Motor neuron (in vitro differentiated cells): Measurements from ENCODE around the gene PRIM2. TPM values are rescaled to one million over a fixed set of nuclear protein-coding genes. Genes with fewer than 3 reads are reported as not detected.
"Not testable (repeated sequence)": the region's sequence is repeated elsewhere in the genome, so short reads cannot be mapped to it uniquely, and the experiment has no call there.

Experiments
- ATAC-seq, 8 experiments: fragments of 200-7000 bp; cut with Tn5 transposase; replicated peaks in 6 of 8; 2 replicates each; pipeline ENCODE4 v1.8.0; 2021; ENCODE audit warnings: mild to moderate bottlenecking in 8 of 8, moderate library complexity in 8 of 8
- H3K27ac ChIP-seq, 2 donors: fragments of 250-450 bp; sonication (Bioruptor Pico); 2 replicates each; pipeline ENCODE4 v1.9.0; 2021; ENCODE audit warnings: antibody characterized with exemption in 2 of 2, mild to moderate bottlenecking in 2 of 2, moderate library complexity in 1 of 2
- H3K4me1 ChIP-seq, 2 donors: fragments of 250-450 bp; sonication (Bioruptor Pico); replicated peaks in 1 of 2; 2 replicates each; pipeline ENCODE4 v1.6.1; 2021; ENCODE audit warnings: antibody characterized with exemption in 2 of 2, mild to moderate bottlenecking in 2 of 2, moderate library complexity in 1 of 2
- H3K4me3 ChIP-seq, 5 donors: fragments of 250-450 bp; sonication (Bioruptor Pico); 2 replicates each; pipeline ENCODE4 v1.9.0; 2021; ENCODE audit warnings: antibody characterized with exemption in 5 of 5, mild to moderate bottlenecking in 5 of 5, moderate library complexity in 4 of 5
- WGBS, 10 experiments: fragments of 450-650 bp; shearing (Covaris generic); methylation state at CpG; one replicate each; pipeline ENCODE4 v1.0.0; 2022; 5-methylcytosine and 5-hydroxymethylcytosine counted together
- in situ Hi-C, 9 experiments: fragments of 400-800 bp; cut with MboI; loops; one replicate each; pipeline ENCODE4 v1.15.0; 2021; ENCODE audit warnings: low sequenced_read_pairs in 9 of 9, low pct_unique_long_range_greater_than_20kb in 2 of 9; ENCODE audit not compliant: unreplicated experiment in 9 of 9
- total RNA-seq, 8 experiments: library from RNA; unstranded; fragments of 300-600 nt; gene quantifications; 2 replicates each; pipeline versions ENCODE4 v1.2.3 to v1.2.4, GENCODE V29; 2022

Gene PRIM2
- total RNA-seq, 8 experiments from 2014 or later: 4.4 to 28.3 (median 9.2) TPM

DNA sequence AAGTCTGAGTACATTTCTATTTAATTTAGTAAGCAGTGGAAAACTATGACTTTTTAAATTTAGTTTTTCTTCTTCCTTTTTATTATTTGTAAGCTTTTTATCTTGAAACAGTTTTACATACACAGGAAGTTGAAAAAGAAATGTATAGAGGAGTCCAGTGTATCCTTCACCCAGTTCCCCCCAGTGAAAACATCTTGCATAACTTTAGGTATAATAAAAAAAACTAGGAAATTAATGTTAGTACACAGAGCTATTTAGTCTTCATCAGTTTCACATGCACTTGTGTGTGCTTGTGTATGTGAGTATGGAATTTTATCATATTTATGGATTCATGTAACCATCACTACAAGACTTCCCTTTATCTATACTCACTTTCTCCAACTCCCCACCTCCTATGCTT lies 162.8 kb downstream of the PRIM2 start:
- H3K4me1 ChIP-seq, in situ Hi-C loops: not testable (repeated sequence)

DNA sequence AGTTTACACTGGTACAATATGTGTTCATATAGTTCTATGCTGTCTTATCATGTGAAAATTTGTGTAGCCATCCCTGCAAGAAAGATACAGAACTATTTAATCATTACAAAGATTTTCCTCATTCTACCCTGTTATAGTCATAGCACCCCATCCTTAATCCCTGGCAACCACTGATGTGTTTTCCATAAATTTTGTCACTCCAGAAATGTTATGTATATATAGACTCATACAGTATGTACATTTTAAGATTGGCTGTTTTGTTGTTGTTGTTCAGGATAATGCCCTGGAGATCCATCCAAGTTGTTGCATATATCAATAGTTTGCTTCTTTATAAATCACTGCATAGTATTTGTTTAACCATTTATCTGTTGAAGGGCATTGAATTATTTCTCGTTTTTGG lies 163.7 kb downstream of the PRIM2 start:
- H3K27ac ChIP-seq, in situ Hi-C loops, H3K4me3 ChIP-seq, H3K4me1 ChIP-seq: not testable (repeated sequence)
- peak in 3 of 8 experiments; percentile 56 to 68 (median 64) for ATAC-seq
- WGBS, 10 experiments: 83 to 86% (median 86%) methylated on average over 1 of the region's 1 CpG; no CpG with 5 or more reads in 7 of the 10 experiments

More for the DNA sequence above, 162.8 kb downstream of the PRIM2 start:
- ATAC-seq, H3K27ac ChIP-seq, H3K4me3 ChIP-seq: not testable (repeated sequence)

DNA sequence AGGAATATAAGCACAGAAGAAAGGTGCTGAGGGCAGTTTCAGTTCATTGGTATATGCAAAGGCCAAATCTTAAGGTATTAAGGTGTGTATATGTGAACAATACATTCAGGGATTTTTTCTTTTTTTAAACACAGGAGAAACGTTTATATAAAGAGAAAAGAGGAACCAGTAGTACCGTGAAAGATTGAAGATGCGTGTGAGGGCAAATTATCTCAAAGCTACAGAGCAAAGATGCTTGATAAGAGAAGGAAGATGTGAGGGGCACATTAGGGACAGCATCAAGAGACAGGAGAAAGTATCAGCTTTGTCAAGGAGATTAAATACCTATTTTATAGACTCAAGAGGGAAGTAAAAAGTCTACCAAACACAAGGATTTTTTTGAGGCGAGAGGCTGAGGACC lies 165.0 kb downstream of the PRIM2 start:
- WGBS, 10 experiments: 66 to 100% (median 91%) methylated on average over 2 to 4 of the region's 4 CpGs; no CpG with 5 or more reads in 2 of the 10 experiments
- H3K27ac ChIP-seq, H3K4me3 ChIP-seq, ATAC-seq, in situ Hi-C loops, H3K4me1 ChIP-seq: not testable (repeated sequence)

GRCh38 chr6:57486494-57487081 lies 169.2 kb downstream of the PRIM2 start:
- ATAC-seq, H3K4me1 ChIP-seq, in situ Hi-C loops, H3K27ac ChIP-seq, H3K4me3 ChIP-seq: not testable (repeated sequence)
- WGBS, 10 experiments: 80 to 100% (median 100%) methylated on average over 2 to 3 of the region's 4 CpGs; no CpG with 5 or more reads in 6 of the 10 experiments

GRCh38 chr6:57488551-57488950 lies 171.1 kb downstream of the PRIM2 start:
- H3K27ac ChIP-seq, in situ Hi-C loops, H3K4me3 ChIP-seq, H3K4me1 ChIP-seq: not testable (repeated sequence)
- 60% methylated on average over 2 of the region's 3 CpGs; no CpG with 5 or more reads in 9 of the 10 experiments for WGBS, 10 experiments
- ATAC-seq: peak in 1 of 8 experiments; percentile 39

DNA sequence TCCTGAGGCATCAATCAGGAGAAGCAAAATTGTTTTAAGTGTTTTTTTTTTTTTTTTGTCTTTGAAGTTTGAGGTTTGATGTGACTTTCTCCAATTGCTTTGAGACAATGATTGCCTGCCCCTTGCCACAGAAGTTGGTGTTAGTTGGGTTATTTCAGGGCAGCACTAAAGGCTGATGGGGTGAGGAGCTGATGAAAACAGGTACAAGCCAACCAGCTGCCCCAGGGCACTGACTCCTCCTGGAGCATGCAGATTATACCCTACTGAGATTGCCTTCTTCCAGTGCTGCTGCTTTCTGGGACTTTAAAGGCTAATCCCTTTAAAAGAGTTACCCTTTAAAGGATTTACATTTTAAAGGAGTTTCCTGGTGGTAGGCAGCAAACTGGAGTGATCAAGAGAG lies 172.5 kb downstream of the PRIM2 start:
- H3K4me1 ChIP-seq, H3K27ac ChIP-seq, in situ Hi-C loops, ATAC-seq, H3K4me3 ChIP-seq: not testable (repeated sequence)

DNA sequence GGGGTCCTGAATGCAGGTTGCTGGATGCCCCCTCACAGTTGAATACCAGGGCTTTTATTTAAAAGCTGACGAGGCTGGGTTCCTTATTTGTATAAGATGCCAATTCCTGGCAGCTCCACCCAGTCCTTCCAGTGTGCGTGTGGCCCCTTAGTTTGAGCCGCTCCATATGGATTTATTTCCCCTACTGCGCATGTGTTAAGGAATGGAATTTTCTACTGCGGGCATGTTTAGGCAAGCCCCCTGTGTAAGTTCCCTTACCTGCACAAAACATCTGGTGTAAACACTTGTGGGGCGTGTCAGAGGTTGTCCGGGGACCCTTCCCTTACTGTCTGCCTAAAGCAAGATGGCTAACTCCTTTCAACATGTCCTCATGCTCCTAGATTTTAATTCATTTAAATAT lies 174.4 kb downstream of the PRIM2 start:
- H3K4me3 ChIP-seq, H3K27ac ChIP-seq, H3K4me1 ChIP-seq, in situ Hi-C loops: not testable (repeated sequence)
- no CpG with 5 or more reads among the region's 7 CpGs for WGBS, 10 experiments
- peak in 2 of 8 experiments; percentile 65 to 81 for ATAC-seq

DNA sequence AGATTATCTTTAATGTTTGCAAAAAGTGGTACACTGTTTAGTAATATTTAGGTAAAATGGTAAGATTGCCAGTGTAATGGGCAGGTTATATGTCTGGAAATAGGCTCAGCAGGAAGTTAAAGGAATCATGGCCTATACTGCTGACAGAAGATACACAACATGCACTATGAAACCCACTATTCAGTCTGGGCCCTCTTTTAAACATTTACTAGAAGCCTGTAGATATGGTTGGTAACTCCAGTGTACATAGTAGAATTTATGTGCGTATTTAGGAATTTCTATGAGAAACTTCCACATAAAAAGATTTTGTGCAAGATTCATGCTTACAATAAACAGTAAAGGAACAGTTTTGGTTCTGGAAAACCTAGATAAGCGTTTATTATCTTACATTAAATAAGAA lies 178.8 kb downstream of the PRIM2 start:
- 86 to 100% (median 100%) methylated on average over 1 to 2 of the region's 2 CpGs; no CpG with 5 or more reads in 1 of the 10 experiments for WGBS, 10 experiments

GRCh38 chr6:57500368-57501021 lies 183.1 kb downstream of the PRIM2 start:
- WGBS, 10 experiments: 0 to 67% (median 39%) methylated on average over 1 to 3 of the region's 4 CpGs; no CpG with 5 or more reads in 4 of the 10 experiments
- H3K4me1 ChIP-seq, in situ Hi-C loops, H3K4me3 ChIP-seq, H3K27ac ChIP-seq: not testable (repeated sequence)
- peak in 2 of 8 experiments; percentile 28 to 50 for ATAC-seq

More for the DNA sequence above, 178.8 kb downstream of the PRIM2 start:
- H3K4me1 ChIP-seq, in situ Hi-C loops, H3K27ac ChIP-seq, ATAC-seq, H3K4me3 ChIP-seq: not testable (repeated sequence)

- ATAC-seq: peak in 3 of 8 experiments; percentile 66 to 80 (median 77)
- WGBS, 10 experiments: 53 to 100% (median 100%) methylated on average over 1 to 7 of the region's 10 CpGs; no CpG with 5 or more reads in 3 of the 10 experiments
- H3K4me1 ChIP-seq, H3K27ac ChIP-seq, H3K4me3 ChIP-seq, in situ Hi-C loops: not testable (repeated sequence)
Measured at GRCh38 chr6:57502387-57502786, 185.0 kb downstream of the PRIM2 start.

DNA sequence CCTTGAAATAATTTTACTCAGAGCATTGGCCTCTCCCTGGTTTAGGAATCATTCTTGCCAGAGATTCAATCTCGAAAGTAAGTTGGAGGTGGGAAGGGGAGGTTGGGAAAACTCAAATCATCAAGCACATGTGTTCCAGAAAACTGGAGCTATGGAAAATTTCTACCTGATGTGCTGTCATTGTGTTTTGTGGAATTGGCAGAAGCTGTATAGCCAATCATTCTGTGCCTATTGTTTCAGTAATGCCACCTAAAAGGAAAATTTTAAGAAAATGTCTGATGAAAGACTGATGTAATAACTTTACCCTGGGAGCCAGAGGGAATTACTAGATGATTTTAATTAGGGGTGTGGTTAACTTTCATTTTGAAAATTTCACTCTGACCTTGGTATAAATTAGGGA lies 187.8 kb downstream of the PRIM2 start:
- 17 to 100% (median 80%) methylated on average over 1 of the region's 1 CpG; no CpG with 5 or more reads in 5 of the 10 experiments for WGBS, 10 experiments
- peak in 1 of 8 experiments; percentile 11 for ATAC-seq
- not testable (repeated sequence) for H3K27ac ChIP-seq

GRCh38 chr6:57510390-57510789 lies 193.0 kb downstream of the PRIM2 start:
- 93 to 100% (median 100%) methylated on average over 1 to 3 of the region's 4 CpGs; no CpG with 5 or more reads in 6 of the 10 experiments for WGBS, 10 experiments

More for the DNA sequence above, 187.8 kb downstream of the PRIM2 start:
- H3K4me1 ChIP-seq, in situ Hi-C loops, H3K4me3 ChIP-seq: not testable (repeated sequence)

GRCh38 chr6:57515171-57515570 lies 197.7 kb downstream of the PRIM2 start:
- in situ Hi-C loops, H3K4me3 ChIP-seq, H3K27ac ChIP-seq, H3K4me1 ChIP-seq, ATAC-seq: not testable (repeated sequence)
- WGBS, 10 experiments: no CpG with 5 or more reads among the region's 1 CpG

More at GRCh38 chr6:57510390-57510789, 193.0 kb downstream of the PRIM2 start:
- H3K27ac ChIP-seq, H3K4me3 ChIP-seq, in situ Hi-C loops, H3K4me1 ChIP-seq: not testable (repeated sequence)
- ATAC-seq: peak in 5 of 8 experiments; percentile 32 to 60 (median 39)
